GM23248 (cell line): Measurements from ENCODE around the gene SLU7. TPM values are rescaled to one million over a fixed set of nuclear protein-coding genes. Genes with fewer than 3 reads are reported as not detected.

Experiments
- DNase-seq: peaks from one replicate; pipeline ENCODE4 v3.0.0-alpha.2; 2015
- H2AFZ ChIP-seq: fragments of 200-600 bp; sonication (generic); 2 replicates; pipeline ENCODE4 v1.6.1; 2016; ENCODE audit warnings: antibody characterized with exemption
- H3F3A ChIP-seq: fragments of 200-600 bp; sonication (generic); 2 replicates; pipeline ENCODE4 v1.6.1; 2016; ENCODE audit warnings: mild to moderate bottlenecking, antibody characterized with exemption, mixed run types; ENCODE audit not compliant: insufficient read depth
- H3K27ac ChIP-seq: fragments of 200-600 bp; sonication (generic); 2 replicates; pipeline ENCODE4 v1.5.1; 2016; ENCODE audit warnings: mild to moderate bottlenecking
- H3K27me3 ChIP-seq: fragments of 200-600 bp; sonication (generic); replicated peaks from 2 replicates; pipeline ENCODE4 v1.6.1; 2016; ENCODE audit warnings: mild to moderate bottlenecking; ENCODE audit not compliant: insufficient read depth
- H3K36me3 ChIP-seq: fragments of 200-600 bp; sonication (generic); 2 replicates; pipeline ENCODE4 v1.6.1; 2016; ENCODE audit warnings: low read depth, mild to moderate bottlenecking
- H3K4me1 ChIP-seq: fragments of 200-600 bp; sonication (generic); 2 replicates; pipeline ENCODE4 v1.6.1; 2016; ENCODE audit warnings: mild to moderate bottlenecking; ENCODE audit not compliant: insufficient read depth
- H3K4me2 ChIP-seq: fragments of 200-600 bp; sonication (generic); one replicate; pipeline ENCODE4 v1.6.1; 2016; ENCODE audit warnings: mild to moderate bottlenecking; ENCODE audit not compliant: unreplicated experiment
- H3K4me3 ChIP-seq: fragments of 200-600 bp; sonication (generic); 2 replicates; pipeline ENCODE4 v1.5.1; 2016; ENCODE audit warnings: mild to moderate bottlenecking
- H3K79me2 ChIP-seq: fragments of 200-600 bp; sonication (generic); 2 replicates; pipeline ENCODE4 v1.6.1; 2016; ENCODE audit warnings: mild to moderate bottlenecking; ENCODE audit not compliant: insufficient read depth
- H3K9ac ChIP-seq: fragments of 200-600 bp; sonication (generic); 2 replicates; pipeline ENCODE4 v1.6.1; 2016; ENCODE audit warnings: mild to moderate bottlenecking
- H3K9me2 ChIP-seq: fragments of 200-600 bp; sonication (generic); 2 replicates; pipeline ENCODE4 v1.6.1; 2016; ENCODE audit warnings: mixed run types, mild to moderate bottlenecking, moderate library complexity; ENCODE audit not compliant: insufficient read depth
- H3K9me3 ChIP-seq: fragments of 200-600 bp; sonication (generic); one replicate; pipeline ENCODE4 v1.6.1; 2017; ENCODE audit warnings: low read depth
- H4K20me1 ChIP-seq: fragments of 200-600 bp; sonication (generic); 2 replicates; pipeline ENCODE4 v1.6.0; 2016; ENCODE audit not compliant: insufficient read depth
- EZH2 ChIP-seq: fragments of 200-600 bp; sonication (generic); IDR thresholded peaks from 2 replicates; pipeline ENCODE4 v1.6.1; 2018; ENCODE audit warnings: antibody characterized with exemption, mild to moderate bottlenecking; ENCODE audit not compliant: insufficient read depth, poor library complexity, severe bottlenecking
- EZH2phosphoT487 ChIP-seq: fragments of 200-600 bp; sonication (generic); IDR thresholded peaks from 2 replicates; pipeline ENCODE4 v1.6.1; 2018; ENCODE audit warnings: antibody characterized with exemption, moderate library complexity, mild to moderate bottlenecking, low read depth; ENCODE audit not compliant: insufficient read depth
- WGBS, 2 experiments: methylation state at CpG; one replicate each; pipeline ENCODE4 v1.1.6; 2015 to 2017; ENCODE audit warnings: low lambda C conversion rate in 2 of 2, low coverage in 1 of 2; ENCODE audit errors: missing lambda C conversion rate in 2 of 2; 5-methylcytosine and 5-hydroxymethylcytosine counted together
- in situ Hi-C: fragments of 300-500 bp; cut with MboI; formaldehyde crosslinking; loops from 2 replicates; pipeline ENCODE4 v1.15.0; 2020
- polyA plus RNA-seq: library from polyadenylated mRNA; unstranded; fragments of >200 nt; fragmentation: Nextera tagmentation; extraction: Ambion mirVana; gene quantifications from 2 replicates; pipeline ENCODE4 v1.2.1, GENCODE V29; 2016
- total RNA-seq: library from RNA; depleted of rRNA; stranded (reverse); fragments of >200 nt; shearing (Covaris generic); gene quantifications from 2 replicates; pipeline ENCODE4 v1.2.3, GENCODE V29; 2014

The SLU7 gene
- total and polyA plus RNA-seq, 2 experiments from 2014 or later, result 32.1 to 54.3 TPM

- Histone ChIP-seq H3F3A (no peaks in the 10 kb centered on the region), H3K4me1 (no peaks in the 10 kb centered on the region), H4K20me1 (no peaks in the 10 kb centered on the region), H3K4me3 (no peak overlapping the region), H3K4me2 (no peak overlapping the region), H3K9me2 (no peaks in the 10 kb centered on the region), H3K9ac (no peak overlapping the region), H2AFZ (peak overlapping the region; percentile 45; the same call in 1 of the 2 replicates), H3K9me3 (no peaks in the 10 kb centered on the region), H3K36me3 (no peaks in the 10 kb centered on the region), H3K27me3 (no peaks in the 10 kb centered on the region), H3K79me2 (no peaks in the 10 kb centered on the region), H3K27ac (no peak overlapping the region)
- 29 to 31% methylated on average over 5 to 7 of the region's 7 CpGs for WGBS, 2 experiments
- peak; percentile 6 for DNase-seq
- TF ChIP-seq EZH2phosphoT487 (no peak), EZH2 (no peak)
- in situ Hi-C loops, result no loop called here
Measured at GRCh38 chr5:160357861-160358411, 60.9 kb downstream of the SLU7 start.

GRCh38 chr5:160357394-160357793 is 61.5 kb downstream of the SLU7 start:
- Histone ChIP-seq H4K20me1 (no peaks in the 10 kb centered on the region), H3K4me2 (no peak overlapping the region), H3K9me3 (no peaks in the 10 kb centered on the region), H3K4me1 (no peaks in the 10 kb centered on the region), H3K79me2 (no peaks in the 10 kb centered on the region), H3K36me3 (no peaks in the 10 kb centered on the region), H3K9me2 (no peaks in the 10 kb centered on the region), H3K9ac (no peak overlapping the region), H3K27me3 (no peaks in the 10 kb centered on the region), H3F3A (no peaks in the 10 kb centered on the region), H3K27ac (no peak overlapping the region), H3K4me3 (no peak overlapping the region), H2AFZ (peak overlapping the region; percentile 45; the same call in 1 of the 2 replicates)
- in situ Hi-C loops, result no loop called here
- DNase-seq, result no peak
- TF ChIP-seq EZH2phosphoT487 (no peak), EZH2 (no peak)
- 57 to 58% methylated on average over 7 of the region's 7 CpGs for WGBS, 2 experiments

- in situ Hi-C loops, result no loop called here
- no peaks in the 10 kb centered on the region for H3K9me3 ChIP-seq
- no peaks in the 10 kb centered on the region for H3K27me3 ChIP-seq
- TF ChIP-seq EZH2phosphoT487, result no peak
- TF ChIP-seq EZH2, result no peak
- no peaks in the 10 kb centered on the region for H3F3A ChIP-seq
- WGBS, 2 experiments, result 64 to 65% methylated on average over 7 of the region's 7 CpGs
- H3K9ac ChIP-seq, result no peak overlapping the region
- no peak overlapping the region for H3K27ac ChIP-seq
- H3K4me3 ChIP-seq, result no peak overlapping the region
- H4K20me1 ChIP-seq, result no peaks in the 10 kb centered on the region
- no peaks in the 10 kb centered on the region for H3K36me3 ChIP-seq
- no peak for DNase-seq
- no peaks in the 10 kb centered on the region for H3K4me1 ChIP-seq
- no peak overlapping the region for H2AFZ ChIP-seq
- no peaks in the 10 kb centered on the region for H3K79me2 ChIP-seq
- no peak overlapping the region for H3K4me2 ChIP-seq
- H3K9me2 ChIP-seq, result no peaks in the 10 kb centered on the region
Measured at GRCh38 chr5:160356550-160357347, 62.1 kb downstream of the SLU7 start.

GRCh38 chr5:160354666-160355065 is 64.2 kb downstream of the SLU7 start:
- in situ Hi-C loops, result no loop called here
- TF ChIP-seq EZH2 (no peak), EZH2phosphoT487 (no peak)
- Histone ChIP-seq H3K9ac (no peak overlapping the region), H3K4me1 (no peaks in the 10 kb centered on the region), H3K4me3 (no peak overlapping the region), H3K9me2 (no peaks in the 10 kb centered on the region), H3K27me3 (no peaks in the 10 kb centered on the region), H3K36me3 (no peaks in the 10 kb centered on the region), H3K79me2 (no peaks in the 10 kb centered on the region), H3K4me2 (no peak overlapping the region), H2AFZ (no peak overlapping the region), H3K9me3 (no peaks in the 10 kb centered on the region), H3K27ac (no peak overlapping the region), H3F3A (no peaks in the 10 kb centered on the region), H4K20me1 (no peaks in the 10 kb centered on the region)
- no peak for DNase-seq
- 84 to 95% methylated on average over 6 to 14 of the region's 14 CpGs for WGBS, 2 experiments
